ENCODE data around the gene RBP5.
"Not testable (repeated sequence)": the region's sequence is repeated elsewhere in the genome, so short reads cannot be mapped to it uniquely, and the experiment has no call there.

RBP5 gene

DNA sequence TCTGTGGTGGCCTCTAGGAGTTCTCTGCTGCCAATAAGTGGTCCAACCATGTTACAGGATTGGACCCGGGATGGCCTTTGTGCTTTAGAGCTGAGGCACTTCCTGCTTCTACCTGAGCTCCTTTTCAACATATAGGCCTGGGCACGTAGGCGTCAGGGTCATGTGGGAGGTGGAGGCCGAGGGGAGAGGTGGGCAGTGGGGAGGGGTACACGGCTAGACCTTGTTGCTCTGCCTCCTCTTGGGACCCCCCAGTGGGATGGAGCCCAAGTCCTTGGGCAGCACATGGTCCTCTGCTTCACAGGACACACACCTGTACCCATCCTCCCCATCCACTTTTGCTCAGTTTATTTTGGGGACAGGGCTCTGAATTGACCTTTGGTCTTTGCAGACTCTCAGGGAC, 7.4 kb downstream of the RBP5 start:
- DNase-seq: no peak

DNA sequence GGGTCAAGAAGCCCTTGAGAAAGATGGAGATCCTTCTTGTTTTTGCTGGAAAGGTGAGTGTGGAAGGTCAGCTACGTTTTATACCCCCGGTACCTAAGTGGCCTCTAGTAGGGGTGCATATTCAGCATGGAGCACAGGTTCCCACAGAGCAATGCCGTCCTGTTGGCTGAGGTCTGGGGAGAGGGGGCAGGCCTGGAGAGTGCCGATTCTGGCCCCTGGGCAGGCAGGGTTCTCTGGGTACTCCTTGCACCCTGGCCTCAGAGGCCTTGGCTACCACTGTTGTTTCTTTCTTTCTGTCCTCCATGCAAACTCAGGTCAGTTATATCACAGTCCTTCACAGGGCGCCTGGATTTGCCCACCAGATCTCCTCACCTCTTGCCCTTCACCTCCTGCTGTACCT, 8.5 kb downstream of the RBP5 start:
- DNase-seq: no peak

DNA sequence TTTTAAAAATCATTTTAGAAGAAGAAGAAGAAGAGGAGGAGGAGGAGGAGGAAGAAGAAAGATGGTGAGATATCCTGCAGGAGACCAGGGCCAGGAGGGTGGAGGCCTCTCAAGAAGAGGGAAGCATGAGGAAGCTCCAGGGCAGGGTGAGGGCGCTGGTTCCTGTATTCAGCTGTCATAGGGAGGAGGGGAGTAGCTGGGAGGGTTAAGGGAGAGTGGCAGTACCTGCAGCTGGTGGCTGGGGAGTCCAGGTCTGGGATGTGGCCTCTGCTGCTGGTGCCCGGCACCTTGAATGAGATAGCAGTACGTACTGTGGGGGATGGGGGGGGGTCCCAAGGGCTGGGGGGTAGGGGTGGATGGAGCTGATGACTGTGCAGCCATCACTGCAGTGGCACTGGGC, 9.8 kb downstream of the RBP5 start:
- DNase-seq: no peak

DNA sequence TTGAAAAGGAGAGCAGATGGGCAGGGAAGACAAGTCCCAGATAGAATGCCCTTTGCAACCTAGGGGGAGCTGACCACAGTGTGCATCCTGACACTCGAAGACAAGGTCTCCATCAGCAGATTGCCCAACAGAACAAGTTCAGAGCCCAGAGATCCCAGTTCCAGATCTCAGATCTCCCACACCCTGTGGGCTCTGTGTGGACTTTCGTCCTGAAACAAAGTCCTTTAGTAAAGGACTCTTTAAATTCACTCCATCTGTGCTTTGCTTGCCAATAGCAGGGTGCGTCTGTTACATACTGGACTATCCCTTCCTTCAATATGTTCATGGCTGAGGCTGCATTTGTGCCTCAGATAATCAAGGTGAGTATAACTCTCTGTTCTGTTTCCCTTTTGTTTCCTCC, 11.0 kb downstream of the RBP5 start:
- no peak for DNase-seq

DNA sequence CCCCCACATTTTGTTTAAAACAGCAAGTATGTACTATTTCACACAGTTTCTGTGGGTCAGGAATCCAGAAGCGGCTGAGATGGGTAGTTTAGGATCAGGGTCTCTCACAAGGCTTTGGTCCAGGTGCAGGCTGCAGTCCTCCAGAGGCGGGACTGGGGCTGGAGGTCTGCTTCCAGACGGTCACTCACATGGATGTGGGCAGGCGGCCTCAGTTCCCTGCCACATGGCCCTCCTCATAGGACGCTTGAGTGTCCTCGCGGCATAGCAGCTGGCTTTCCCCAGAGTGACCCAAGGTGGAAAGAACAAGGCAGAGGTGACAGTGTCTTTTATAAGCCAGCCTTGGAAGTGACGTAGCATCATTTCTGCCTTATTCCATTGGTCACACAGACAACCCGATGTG, 11.8 kb downstream of the RBP5 start:
- DNase-seq: no peak

DNA sequence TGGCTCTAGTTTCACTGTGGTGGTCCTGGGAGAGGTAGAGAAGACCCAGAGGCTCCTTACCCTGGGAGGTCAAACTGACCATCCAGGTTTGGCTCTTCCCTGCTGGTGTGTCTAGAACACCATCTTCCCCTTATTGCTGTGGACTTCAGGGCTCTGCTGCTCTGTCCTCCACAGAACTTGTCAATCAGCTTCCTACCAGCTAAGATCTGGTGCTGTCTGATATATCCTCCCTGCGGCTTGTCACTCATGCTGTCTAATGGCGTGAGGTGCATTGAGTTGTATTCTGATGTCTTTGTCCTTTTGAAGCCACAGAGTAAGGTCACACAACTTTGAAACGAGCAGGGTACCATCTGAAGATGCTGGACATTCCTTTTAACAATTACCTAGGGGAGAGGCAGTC, 12.5 kb downstream of the RBP5 start:
- DNase-seq: no peak

DNA sequence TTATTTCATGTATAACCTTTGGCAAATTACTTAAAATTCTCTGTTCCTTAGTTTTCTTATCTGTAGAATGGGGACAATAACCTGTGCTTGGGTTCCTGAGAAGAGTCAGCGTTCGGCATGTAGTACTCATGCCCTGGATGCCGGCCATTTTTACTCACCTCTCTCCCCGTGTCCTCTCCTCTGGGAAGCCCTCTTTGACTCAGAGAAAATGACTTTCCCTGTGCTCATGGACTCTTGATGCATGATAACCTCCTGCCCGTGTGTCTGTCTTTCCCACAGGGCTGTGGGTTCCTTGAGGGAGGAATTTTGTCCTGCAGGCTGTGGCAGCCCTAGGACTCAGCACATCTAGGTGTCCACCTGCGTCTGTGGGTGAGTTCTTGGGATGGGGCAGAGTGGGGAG, 13.8 kb downstream of the RBP5 start:
- DNase-seq: no peak

DNA sequence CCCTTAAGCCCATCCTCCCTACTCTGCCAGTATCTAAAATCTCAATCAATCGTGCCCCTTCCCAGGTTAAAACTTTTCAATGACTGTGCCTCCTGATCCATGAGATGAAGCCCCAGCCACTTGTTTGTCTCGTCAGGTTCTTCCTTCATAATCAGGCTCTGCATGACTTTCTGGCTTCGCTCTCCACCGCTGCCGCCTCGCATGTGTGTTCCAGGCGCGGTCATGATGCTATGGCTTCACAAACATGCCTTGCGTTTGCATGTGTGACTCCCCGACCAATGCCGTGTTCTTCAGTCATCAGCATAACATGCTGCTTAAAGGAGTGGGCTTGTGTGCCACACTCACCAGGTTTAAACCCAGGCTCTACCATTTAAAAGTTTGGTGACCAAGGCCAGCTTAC, 14.7 kb downstream of the RBP5 start:
- no peak for DNase-seq

DNA sequence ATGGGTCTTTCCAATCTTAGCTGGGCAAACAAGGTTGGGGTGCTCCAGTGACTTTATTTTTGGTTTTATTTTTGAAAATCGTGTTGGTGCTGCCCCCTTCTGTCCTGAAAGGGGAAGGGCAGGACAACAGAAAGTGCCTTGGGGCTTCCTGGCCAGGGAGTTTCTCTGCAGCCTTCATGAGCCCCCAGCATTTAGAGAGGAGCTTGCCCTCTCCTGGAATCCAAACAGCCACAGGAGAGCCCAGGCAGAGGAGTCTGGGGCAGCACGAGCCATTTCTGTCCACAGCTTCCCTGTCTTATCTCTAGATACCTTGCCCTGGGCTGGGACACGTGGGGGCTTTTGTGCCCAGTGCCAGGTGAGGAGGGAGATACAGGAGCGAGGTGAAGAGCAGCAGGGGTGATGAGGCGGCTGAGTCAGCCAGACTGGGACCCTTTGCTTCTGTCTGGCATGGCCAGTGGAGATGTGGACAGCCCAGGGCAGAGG, 15.3 kb downstream of the RBP5 start:
- peak; percentile 29 to 42 for DNase-seq

DNA sequence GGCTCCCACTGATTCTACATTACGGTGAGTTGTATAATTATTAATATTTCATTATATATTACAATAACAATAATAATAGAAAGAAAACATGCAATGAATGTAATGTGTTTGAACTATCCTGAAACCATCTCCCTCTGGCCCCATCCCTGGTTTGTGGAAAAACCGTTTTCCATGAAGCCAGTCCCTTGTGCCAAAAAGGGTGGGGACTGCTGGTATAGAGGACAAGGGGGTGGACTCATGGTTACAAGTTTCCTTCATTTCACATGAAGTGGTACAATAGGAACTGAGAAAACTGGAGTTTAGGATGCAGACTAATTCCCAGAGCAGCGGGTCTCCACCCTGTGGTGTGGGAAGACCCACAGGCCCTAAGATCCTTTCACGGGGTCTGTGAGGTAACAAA, 16.6 kb downstream of the RBP5 start:
- no peak for DNase-seq

DNA sequence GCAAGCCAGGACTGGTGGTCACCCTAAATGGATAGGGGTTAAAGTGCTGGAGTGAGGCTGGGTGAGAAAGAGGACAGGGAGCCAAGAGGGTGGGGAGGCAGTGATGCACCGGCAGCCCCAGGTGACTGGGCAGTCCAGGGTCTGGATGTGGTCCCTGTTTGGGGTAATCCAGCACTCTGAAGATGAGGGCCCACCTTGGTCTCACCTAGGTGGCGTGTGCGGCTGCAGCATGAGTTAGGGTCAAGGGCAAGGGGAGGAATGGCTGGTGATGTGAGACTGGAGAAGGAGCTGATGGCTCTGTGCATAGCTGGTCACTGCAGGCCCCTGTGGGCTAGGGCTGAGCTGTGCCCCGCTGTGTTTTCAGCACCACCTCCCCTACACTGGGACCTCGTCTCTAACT, 18.0 kb downstream of the RBP5 start:
- DNase-seq: no peak

DNA sequence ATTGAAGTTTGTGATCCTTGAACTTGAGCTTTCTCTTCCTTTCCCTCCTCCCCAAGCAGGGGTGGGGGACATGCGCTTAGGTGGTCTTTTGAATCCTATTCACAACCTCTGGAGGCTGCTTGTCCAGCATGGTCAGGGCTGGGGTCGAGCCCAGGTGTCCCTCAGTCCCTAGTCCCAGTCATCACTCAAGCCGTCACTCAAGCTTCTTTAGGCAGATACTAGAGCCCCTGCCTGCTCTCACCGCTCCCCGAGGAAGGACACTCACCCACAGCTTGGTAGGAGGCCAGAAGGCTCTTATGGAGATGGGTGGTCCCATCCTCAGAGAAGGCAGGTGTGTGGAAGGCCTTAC, 19.1 kb downstream of the RBP5 start:
- DNase-seq: no peak

DNA sequence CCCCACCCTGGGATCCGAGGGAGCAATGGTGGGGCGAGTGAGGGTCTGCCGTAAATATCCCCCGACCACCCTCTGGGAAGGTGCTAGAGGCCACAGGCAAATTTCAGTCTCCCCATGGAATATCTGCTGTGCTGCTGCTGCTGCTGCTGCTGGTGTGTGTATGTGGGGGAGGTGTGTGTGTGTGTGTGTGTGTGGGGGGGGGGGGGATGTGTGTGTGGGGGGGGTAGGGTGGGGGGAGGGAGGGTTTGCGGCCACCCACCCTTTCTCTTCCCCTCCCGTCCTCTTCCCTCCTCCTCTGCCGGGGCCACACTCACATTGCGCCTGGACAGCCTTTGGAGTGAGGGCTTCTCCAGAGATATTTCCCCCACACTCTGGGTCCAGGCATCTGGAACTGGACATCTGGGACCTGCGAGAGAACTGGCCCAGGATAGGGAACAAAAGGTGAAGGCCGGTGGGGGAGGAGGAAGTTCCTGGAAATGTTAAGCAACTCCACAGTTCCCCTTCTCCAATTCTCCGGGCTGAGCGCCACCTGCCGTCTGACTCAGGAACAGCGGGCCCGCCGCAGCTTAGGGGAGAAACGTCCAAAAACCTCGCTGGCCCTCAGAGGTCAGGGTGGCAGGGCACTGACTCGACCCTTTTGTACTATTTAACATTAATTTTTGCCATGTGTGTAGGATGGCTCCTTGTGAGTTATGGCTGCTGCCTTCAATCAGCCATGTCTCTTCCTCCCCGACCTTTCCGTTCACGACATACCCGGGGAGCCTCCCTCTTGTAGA, 19.7 kb downstream of the RBP5 start, which contains the start of gene C1RL:
Gene C1RL, minus strand, starts transcription at position 419 of the 776 bp plus-strand sequence. Its CDS starts 34 bp downstream, at position 385.
- peak; percentile 90 to 93 for DNase-seq

DNA sequence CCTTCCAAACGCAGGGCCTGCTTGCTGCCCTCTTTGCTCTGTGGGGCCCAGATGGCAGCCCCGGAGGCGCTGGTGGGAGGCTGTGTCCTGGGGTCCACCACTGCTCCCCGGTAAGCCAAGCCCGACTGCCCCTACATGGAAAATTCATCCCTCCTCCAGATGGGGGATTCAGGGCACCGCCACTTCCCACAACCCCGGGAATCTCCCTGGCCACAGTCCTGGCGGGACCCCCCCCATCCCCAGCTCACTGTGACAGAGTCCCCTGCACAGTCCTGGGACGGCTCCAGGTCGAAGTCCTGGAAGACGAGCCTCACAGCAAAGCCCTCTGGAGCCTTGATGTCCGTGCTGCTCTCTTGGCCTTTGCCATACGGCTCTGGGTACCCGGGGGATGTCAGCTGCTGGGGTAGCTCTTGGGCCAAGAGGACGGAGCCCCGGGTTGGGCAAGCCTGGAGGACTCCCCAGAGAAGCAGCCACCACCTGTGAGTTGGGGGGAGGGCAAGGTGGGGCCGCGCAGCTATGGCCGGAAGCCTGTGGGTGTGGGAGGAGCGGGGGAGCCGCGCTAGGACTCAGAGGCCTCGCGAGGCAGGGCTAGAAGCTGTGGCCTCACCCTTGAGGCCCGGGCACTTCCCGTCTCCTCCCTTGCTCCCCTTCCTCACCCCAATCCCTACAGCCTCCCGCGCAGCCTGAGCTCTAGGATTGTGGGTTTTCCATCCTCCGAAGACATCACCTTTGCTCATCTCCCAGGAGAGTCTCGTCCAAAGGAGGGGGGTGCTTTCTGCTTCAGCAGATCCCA, 20.5 kb downstream of the RBP5 start:
- DNase-seq: peak; percentile 72 to 81

DNA sequence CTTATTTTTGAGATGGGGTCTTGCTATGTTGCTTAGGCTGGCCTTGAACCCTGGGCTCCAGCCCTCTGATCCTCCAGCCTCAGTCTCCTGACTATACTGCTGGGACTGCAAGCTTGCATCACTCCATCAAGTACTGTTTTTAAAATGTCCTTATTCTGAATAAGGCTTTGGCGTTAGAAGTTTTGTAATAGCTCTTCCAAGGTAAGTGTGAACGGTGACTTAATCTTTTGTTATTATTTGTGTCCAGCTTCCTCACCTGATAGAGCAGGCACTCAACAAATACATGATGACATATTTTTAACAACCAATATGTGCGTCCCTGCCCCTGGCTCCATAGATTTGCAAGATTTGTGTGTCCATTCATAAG, 21.1 kb downstream of the RBP5 start:
- DNase-seq: no peak

DNA sequence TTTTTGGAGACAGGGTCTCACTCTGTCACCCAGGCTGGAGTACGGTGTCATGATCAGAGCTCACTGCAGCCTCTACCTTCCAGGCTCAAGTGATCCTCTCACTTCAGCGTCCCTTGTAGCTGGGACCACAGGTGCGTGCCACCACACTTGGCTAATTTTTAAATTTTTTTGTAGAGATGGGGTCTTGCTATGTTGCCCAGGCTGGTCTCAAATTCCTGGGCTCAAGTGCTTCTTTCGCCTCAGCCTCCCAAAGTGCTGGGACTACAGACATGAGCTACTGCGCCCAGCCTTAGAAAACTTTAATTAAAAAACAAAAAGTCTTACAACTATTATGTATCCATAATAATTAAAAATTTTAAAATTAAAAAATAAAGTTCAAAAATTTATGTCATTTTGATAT, 21.5 kb downstream of the RBP5 start:
- not testable (repeated sequence) for DNase-seq

DNA sequence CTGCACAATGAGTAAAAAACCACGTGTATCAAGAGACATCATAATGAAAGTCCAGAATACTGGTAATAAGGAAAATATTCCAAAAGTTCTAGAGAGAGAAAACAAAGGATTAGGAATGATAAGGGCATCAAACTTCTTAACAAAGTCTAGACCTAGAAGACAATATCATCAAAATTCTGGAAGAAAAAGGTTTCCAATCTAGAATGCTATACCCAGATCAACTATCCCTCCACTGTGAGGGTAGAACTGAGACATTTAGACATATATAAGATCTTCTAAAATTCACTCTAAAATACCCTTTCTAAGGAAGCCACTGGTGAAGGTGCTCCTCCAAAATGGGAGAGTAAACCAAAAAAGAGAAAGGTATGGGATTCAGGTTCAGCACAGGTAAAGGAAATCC, 22.6 kb downstream of the RBP5 start:
- DNase-seq: no peak

DNA sequence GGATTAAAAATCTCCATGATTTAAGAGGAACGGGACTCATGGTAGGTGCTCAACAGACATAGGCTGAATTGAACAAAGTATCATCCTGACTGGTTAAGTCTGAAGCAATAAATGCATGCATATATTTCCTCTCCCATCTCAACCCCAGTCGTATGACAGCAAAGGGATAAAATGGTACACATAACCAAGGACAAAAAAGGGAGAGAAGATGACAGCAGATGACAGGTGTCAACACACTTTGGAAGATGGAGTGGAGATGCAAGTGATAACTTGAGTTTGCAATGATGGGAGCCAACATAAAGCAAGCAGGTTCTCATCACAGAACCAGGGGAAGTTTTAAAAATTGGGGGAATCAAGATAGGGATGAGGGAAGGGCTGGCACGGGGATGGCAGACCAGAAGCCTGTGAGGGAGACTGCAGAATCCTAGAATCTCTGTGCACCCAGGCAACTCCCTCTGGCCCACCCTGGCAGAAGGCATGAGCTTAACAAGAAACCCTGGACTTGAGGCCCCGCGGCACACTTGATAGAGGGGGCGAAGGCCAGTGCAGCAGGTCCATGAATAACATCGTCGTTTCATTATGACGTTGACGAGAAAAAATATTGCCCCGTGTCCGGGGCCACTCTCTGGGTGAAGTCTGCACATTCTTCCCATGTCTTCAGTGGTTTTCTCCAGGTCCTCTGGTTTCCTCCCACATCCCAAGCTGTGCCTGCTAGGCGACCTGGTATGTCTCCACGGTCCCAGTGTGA, 24.7 kb downstream of the RBP5 start:
- DNase-seq: no peak

DNA sequence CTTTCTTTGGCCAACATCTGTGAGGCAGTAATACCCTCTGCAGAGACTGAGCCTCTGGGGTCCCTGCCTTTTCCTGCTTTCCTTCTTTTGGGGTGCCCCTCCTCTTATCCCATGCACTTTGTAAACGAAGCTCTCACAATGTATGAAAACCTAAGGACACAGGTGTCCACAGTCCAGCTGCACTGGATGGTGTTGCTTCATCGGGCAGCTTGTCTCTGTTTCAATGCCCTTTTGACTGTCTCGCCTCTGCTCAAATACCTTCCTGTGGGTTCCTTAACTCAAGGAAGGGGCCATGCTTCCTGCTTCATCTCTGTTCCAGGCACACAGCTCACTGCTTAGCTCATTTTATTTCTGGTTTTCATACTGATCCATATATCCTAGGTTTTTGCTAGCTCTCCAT, 26.1 kb downstream of the RBP5 start:
- DNase-seq: no peak

DNA sequence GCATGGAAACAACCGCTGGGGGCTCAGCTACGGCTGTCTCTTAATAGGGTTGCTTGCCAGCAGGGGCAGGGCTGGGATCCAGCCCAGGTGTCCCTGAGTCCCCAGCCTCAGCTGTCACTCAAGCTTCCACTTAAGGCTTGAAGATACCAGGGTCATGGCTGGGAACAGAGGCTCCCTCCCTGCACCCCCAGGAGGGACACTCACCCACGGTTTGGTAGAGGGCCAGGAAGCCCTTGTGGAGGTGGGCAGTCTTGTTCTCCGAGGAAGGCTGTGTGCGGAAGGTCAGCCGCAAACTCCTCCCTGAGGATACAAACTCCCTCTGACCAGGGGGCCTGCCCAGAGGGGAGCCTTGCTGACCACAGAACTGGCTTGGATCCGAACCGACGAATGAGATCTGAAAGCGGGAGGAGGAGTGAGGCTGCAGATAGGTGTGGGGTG, 27.0 kb downstream of the RBP5 start:
- DNase-seq: no peak

DNA sequence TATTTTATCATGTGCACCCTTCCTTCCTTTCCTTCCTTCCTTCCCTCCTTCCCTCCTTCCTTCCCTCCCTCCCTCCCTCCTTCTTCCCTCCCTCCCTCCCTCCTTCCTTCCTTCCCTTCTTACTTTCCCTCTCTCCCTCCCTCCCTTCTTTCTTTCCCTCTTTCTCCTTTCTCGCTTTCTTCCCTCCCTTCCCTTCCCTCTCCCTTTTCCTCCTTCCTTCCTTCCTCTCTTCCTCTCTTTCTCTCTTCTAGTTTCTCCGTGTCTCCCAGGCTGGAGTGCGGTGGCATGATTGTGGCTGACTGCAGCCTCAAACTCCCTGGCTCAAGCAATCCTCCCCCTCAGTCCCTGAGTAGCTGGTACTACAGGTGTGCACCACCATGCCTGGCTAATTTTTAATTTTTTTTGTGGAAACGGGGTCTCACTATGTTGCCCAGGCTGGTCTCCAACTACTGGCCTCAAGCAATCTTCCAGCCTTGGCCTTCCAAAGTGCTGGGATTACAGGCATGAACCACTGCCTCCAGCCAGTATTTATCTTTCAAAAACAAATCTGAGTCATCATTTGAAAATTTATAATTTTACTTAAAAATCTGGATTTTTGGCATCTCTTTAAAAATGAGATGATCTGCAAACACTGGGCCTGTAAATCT, 27.5 kb downstream of the RBP5 start:
- DNase-seq: no peak

DNA sequence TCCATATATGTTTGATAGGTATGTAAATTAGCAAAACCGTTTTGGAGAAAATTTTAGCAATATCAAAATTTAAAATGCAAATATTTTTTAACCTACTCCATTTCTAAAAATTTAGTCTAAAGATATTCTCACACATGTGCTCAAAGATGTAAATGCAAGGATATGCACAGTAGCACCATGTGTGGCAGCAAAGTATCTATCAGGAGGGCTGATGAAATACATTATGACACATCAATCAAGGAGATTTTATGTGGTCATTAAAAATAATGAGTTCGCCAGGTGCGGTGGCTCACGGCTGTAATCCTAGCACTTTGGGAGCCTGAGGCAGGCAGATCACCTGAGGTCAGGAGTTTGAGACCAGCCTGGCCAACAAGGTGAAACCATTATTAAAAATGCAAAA, 28.4 kb downstream of the RBP5 start:
- no peak for DNase-seq

Measured in stimulated activated CD4-positive, alpha-beta T cell treated with anti-CD3 and anti-CD28 coated beads, Interleukin-2, amount 100 ng/mL, for 24 hours (primary cell).